Prostate gland (tissue), 2 donors: ENCODE measurements around the gene ASMT. TPM values are rescaled to one million over a fixed set of nuclear protein-coding genes. Genes with fewer than 3 reads are reported as not detected.
"Not testable (repeated sequence)": the region's sequence is repeated elsewhere in the genome, so short reads cannot be mapped to it uniquely, and the experiment has no call there.

Experiments used
- DNase-seq: peaks from one replicate; pipeline ENCODE4 v3.0.0-alpha.2; 2019; ENCODE audit warnings: low spot score
- H3K27ac ChIP-seq, 2 donors: fragments of 200-600 bp; sonication (generic); 2 replicates each; pipeline ENCODE4 v1.5.1; 2017 to 2019
- H3K27me3 ChIP-seq: fragments of 200-600 bp; sonication (generic); replicated peaks from 2 replicates; pipeline ENCODE4 v1.5.1; 2019; ENCODE audit not compliant: insufficient read depth
- H3K36me3 ChIP-seq, 2 donors: fragments of 200-600 bp; sonication (generic); 1 replicate in 1 of 2; 2 replicates in 1 of 2; pipeline versions ENCODE4 v1.5.1 to v1.8.1; 2017 to 2019
- H3K4me1 ChIP-seq: fragments of 200-600 bp; sonication (generic); replicated peaks from 2 replicates; pipeline ENCODE4 v1.5.1; 2019
- H3K4me3 ChIP-seq, 2 donors: fragments of 200-600 bp; sonication (generic); 2 replicates each; pipeline ENCODE4 v1.5.1; 2017 to 2019
- H3K9me3 ChIP-seq: fragments of 200-600 bp; sonication (generic); 2 replicates; pipeline ENCODE4 v1.5.1; 2017
- POLR2A ChIP-seq: fragments of 450-650 bp; IDR thresholded peaks from one replicate; pipeline ENCODE4 v1.6.1; 2016; ENCODE audit warnings: antibody characterized with exemption, mild to moderate bottlenecking
- POLR2AphosphoS5 ChIP-seq: sonication (generic); formaldehyde crosslinking; IDR thresholded peaks from one replicate; pipeline ENCODE4 v1.6.1; 2017; ENCODE audit warnings: antibody characterized with exemption
- WGBS: methylation state at CpG from one replicate; pipeline ENCODE4 v1.1.5; 2018; 5-methylcytosine and 5-hydroxymethylcytosine counted together
- intact Hi-C: fragments of 100-400 bp; cut with DNase I; formaldehyde crosslinking; loops from one replicate; pipeline ENCODE4 v1.14.2; 2022
- total RNA-seq, 2 donors: library from RNA; depleted of rRNA; stranded (reverse); fragments of >200 nt; gene quantifications; one replicate each; pipeline ENCODE4 v1.1.0, GENCODE V29; 2016
- TF ChIP-seq, protein P1 (sequence below), 4 experiments: fragments of 200-600 bp in 2 of 4; fragments of 450-650 bp in 2 of 4; sonication (generic) in 2 of 4; IDR thresholded peaks; 1 replicate in 3 of 4; 2 replicates in 1 of 4; pipeline ENCODE4 v1.5.1; 2016 to 2019; ENCODE audit warnings: antibody characterized with exemption in 4 of 4, mild to moderate bottlenecking in 2 of 4, moderate library complexity in 2 of 4

Gene ASMT, protein sequence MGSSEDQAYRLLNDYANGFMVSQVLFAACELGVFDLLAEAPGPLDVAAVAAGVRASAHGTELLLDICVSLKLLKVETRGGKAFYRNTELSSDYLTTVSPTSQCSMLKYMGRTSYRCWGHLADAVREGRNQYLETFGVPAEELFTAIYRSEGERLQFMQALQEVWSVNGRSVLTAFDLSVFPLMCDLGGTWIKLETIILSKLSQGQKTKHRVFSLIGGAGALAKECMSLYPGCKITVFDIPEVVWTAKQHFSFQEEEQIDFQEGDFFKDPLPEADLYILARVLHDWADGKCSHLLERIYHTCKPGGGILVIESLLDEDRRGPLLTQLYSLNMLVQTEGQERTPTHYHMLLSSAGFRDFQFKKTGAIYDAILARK
- total RNA-seq: 1 to 10 TPM in 1 of 2 donors, not detected in 1; 1.0 TPM

DNA sequence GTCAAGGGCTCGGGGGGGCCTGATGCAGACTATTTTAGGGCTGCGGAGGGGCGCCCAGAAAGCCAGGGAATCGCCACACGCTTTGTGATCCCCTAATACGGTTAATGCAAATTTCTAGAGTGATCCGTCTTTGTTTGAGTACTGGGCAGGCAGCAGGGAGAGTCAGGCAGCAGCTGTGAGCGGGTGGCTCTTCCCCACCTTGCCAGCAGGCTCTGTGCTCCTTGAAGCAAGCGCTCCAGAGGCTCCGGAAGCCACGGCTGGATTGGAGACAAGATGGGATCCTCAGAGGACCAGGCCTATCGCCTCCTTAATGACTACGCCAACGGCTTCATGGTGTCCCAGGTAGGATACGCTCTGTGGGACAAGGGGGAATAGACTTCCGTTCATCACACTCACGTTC lies at the start of gene ASMT:
TSS of gene ASMT (plus strand) at position 133 of the 400 bp plus-strand sequence. CDS start at position 274, 141 bp downstream.
- intact Hi-C loops: no loop called here
- Histone ChIP-seq H3K36me3 (no peaks in the 10 kb centered on the region), H3K4me1 (no peaks in the 10 kb centered on the region), H3K9me3 (no peaks in the 10 kb centered on the region), H3K27me3 (no peaks in the 10 kb centered on the region), H3K27ac (no peak within 1 kb of the TSS), H3K4me3 (no peak within 1 kb of the TSS)
- WGBS: 82% methylated on average over 17 of the region's 17 CpGs
- TF ChIP-seq, protein P1, sequence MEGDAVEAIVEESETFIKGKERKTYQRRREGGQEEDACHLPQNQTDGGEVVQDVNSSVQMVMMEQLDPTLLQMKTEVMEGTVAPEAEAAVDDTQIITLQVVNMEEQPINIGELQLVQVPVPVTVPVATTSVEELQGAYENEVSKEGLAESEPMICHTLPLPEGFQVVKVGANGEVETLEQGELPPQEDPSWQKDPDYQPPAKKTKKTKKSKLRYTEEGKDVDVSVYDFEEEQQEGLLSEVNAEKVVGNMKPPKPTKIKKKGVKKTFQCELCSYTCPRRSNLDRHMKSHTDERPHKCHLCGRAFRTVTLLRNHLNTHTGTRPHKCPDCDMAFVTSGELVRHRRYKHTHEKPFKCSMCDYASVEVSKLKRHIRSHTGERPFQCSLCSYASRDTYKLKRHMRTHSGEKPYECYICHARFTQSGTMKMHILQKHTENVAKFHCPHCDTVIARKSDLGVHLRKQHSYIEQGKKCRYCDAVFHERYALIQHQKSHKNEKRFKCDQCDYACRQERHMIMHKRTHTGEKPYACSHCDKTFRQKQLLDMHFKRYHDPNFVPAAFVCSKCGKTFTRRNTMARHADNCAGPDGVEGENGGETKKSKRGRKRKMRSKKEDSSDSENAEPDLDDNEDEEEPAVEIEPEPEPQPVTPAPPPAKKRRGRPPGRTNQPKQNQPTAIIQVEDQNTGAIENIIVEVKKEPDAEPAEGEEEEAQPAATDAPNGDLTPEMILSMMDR (IDR thresholded peaks at IDR 0.05): no peak
- TF ChIP-seq POLR2A (no peak), POLR2AphosphoS5 (no peak)
- no peak for DNase-seq

DNA sequence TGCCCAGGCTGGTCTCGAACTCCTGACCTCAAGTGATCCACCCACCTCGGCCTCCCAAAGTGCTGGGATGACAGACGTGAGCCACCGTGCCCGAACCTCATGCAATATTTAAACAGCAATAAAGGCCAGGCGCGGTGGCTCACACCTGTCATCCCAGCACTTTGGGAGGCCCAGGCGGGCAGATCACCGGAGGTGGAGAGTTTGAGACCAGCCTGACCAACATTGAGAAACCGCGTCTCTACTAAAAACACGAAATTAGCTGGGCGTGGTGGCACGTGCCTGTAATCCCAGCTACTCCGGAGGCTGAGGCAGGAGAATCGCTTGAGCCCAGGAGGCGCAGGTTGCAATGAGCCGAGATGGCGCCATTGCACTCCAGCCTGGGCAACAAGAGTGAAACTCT lies 40.7 kb upstream of the ASMT start:
- H3K9me3 ChIP-seq, H3K36me3 ChIP-seq, H3K4me3 ChIP-seq, H3K27me3 ChIP-seq, H3K4me1 ChIP-seq, DNase-seq, H3K27ac ChIP-seq, intact Hi-C loops: not testable (repeated sequence)
- 90% methylated on average over 19 of the region's 19 CpGs for WGBS

DNA sequence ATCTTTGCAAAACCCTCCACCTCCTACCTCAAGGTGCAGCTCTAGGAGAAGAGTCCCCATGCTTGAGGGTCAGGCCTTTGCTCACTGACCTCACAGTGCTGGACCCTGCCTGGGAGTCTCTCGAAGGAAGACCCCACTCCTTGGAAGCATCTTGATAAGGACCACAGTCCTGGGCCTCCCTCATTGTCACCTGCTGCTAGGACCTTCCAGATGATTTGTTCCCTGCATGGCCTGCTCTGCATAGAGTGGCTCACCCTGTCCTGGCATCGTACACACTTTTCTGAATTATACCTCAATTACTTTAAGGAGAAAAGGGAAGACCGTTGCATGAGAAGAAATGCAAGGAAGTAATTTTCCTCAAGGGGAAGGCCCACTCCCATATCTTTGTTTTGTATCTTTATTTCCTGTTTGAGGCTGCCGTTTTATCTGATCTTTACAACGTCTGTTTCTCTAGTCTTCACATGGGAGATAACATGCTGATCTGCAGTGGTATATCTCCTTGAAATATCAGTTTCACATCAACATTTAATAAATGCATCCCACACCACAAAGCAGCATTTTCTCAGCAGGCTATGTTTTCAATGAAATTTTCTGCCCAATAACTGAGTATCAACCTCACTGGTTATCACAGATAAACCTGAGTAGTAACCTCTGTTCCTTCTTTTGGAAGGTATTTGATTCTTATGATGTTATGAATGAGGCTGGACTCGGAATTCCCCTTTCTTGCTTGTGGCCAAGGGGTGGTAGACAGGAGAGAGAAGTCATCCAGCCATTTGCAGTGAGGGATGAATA lies 38.5 kb upstream of the ASMT start:
- no peak overlapping the region for H3K27ac ChIP-seq
- no peak overlapping the region for H3K4me3 ChIP-seq
- no peaks in the 10 kb centered on the region for H3K9me3 ChIP-seq
- WGBS: 61% methylated on average over 6 of the region's 6 CpGs
- no peak for TF ChIP-seq POLR2AphosphoS5
- TF ChIP-seq POLR2A: no peak
- TF ChIP-seq, protein P1 (IDR thresholded peaks at IDR 0.05): no peak
- no peaks in the 10 kb centered on the region for H3K36me3 ChIP-seq
- H3K27me3 ChIP-seq: no peaks in the 10 kb centered on the region
- no peak for DNase-seq
- H3K4me1 ChIP-seq: no peaks in the 10 kb centered on the region
- intact Hi-C loops: no loop called here

DNA sequence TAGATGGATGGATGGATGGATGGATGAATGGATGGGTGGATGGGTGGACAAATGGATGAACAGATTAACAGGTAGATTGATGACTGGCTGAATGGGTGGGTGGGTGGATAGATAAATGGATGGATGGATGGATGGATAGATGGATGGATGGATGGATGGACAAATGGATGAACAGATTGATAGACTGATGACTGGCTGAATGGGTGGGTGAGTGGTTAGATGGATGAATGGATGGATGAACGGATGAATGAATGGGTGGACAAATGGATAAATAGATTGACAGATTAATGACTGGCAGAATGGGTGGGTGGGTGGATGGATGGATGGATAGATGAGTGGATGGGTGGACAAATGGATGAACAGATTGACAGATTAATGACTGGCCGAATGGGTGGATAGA lies 37.0 kb upstream of the ASMT start:
- no peak overlapping the region for H3K27ac ChIP-seq
- no peaks in the 10 kb centered on the region for H3K27me3 ChIP-seq
- no peak for DNase-seq
- TF ChIP-seq POLR2AphosphoS5: no peak
- TF ChIP-seq, protein P1 (IDR thresholded peaks at IDR 0.05): no peak
- no peak for TF ChIP-seq POLR2A
- WGBS: 62% methylated on average over 2 of the region's 2 CpGs
- H3K36me3 ChIP-seq: no peaks in the 10 kb centered on the region
- intact Hi-C loops: no loop called here
- no peak overlapping the region for H3K4me3 ChIP-seq
- H3K4me1 ChIP-seq: no peaks in the 10 kb centered on the region
- no peaks in the 10 kb centered on the region for H3K9me3 ChIP-seq

DNA sequence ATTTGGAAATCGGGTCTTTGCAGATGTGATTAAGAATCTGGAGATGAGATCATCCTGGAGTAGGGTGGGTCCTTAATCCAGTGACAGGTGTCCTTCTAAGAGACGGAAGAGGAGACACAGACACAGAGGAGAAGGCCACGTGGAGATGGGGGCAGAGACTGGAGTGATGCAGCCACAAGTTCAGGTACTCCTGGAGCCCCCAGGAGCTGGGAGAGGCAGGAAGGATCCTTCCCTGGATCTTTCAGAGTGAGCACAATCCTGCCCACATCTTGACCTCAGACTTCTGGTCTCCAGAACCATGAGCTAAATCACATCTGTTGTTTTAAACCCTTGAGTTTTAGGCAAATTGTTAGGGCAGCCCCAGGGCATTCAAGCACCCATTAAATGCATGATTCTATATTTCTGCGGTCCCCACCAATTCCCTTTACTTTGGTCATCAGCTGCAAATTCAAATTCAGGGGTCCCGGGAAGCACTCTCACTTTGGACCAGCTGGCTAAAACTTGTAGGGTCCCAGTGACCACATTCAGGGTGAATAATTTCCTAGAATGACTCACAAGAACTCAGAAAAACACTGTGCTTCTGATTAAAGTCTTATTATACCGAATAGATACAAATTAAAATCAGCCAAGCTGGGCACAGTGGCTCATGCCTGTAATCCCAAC lies 36.2 kb upstream of the ASMT start:
- Histone ChIP-seq H3K27ac (no peak overlapping the region), H3K27me3 (no peaks in the 10 kb centered on the region), H3K4me3 (no peak overlapping the region), H3K4me1 (no peaks in the 10 kb centered on the region), H3K36me3 (no peaks in the 10 kb centered on the region), H3K9me3 (no peaks in the 10 kb centered on the region)
- TF ChIP-seq, protein P1 (IDR thresholded peaks at IDR 0.05): no peak
- TF ChIP-seq POLR2A (no peak), POLR2AphosphoS5 (no peak)
- DNase-seq: no peak
- intact Hi-C loops: no loop called here
- 59% methylated on average over 6 of the region's 6 CpGs for WGBS
